ENCODE data around the gene ELAPOR1. TPM values are rescaled to one million over a fixed set of nuclear protein-coding genes. Genes with fewer than 3 reads are reported as not detected.

The ELAPOR1 gene
- total and polyA plus RNA-seq, 2 of the 4 experiments (the other 2 are of a cell fraction): 0.54 to 1.6 TPM

DNA sequence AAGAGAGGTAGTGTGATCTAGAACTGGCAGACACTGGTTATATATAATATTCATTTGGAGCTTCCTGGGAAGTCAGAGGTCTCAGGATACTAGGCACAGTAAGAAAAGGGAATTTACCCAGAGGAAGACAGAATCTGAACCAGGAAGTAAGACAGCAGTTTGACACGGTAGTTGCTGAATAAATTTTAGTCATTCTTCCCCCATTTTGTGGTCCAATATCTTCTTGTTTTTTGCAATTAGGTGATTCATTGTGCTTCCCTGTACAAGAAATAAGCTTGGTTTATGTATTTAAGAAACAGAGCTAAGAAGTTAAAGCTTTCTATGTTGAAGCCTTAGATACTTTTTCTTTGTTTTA, 22.1 kb upstream of the ELAPOR1 start:
- intact Hi-C loops (cut with micrococcal nuclease) (no loop called here), in situ Hi-C loops (cut with MboI; ENCODE audit: low sequenced_read_pairs) (no loop called here), dilution Hi-C loops (cut with HindIII; ENCODE audit: low sequenced_read_pairs, unreplicated experiment) (no loop called here)
- CTCF ChIA-PET: interaction anchor here (1.7 kb wide), 2 partner anchors 8 to 21 kb away, joined by 4 to 6 read pairs; a partner anchor contains a TSS
- H3K9ac ChIP-seq (ENCODE audit: low read depth, low read length): peak overlapping the region; percentile 94
- WGBS, 2 experiments (ENCODE audit: extremely low coverage in 2 of 2, insufficient read length in 1 of 2): no CpG with 5 or more reads among the region's 1 CpG
- no peak overlapping the region for H2AFZ ChIP-seq (replicated peaks; ENCODE audit: low read length, poor library complexity)
- ATAC-seq (ENCODE audit: low read depth) (no peak), DNase-seq (peak; percentile 75)
- H3K18ac ChIP-seq (ENCODE audit: low read depth, low read length): peak overlapping the region; percentile 45; the same call in 1 of the 2 replicates
- H3K23ac ChIP-seq (ENCODE audit: low read depth, low read length): peak overlapping the region; percentile 57; the same call in 1 of the 2 replicates
- peaks cover 3% of the 10 kb centered on the region; the same call in 1 of the 2 replicates for H3K36me3 ChIP-seq (ENCODE audit: control insufficient read depth, insufficient read depth, low read length)
- POLR2A ChIA-PET (ENCODE audit: unreplicated experiment): no interaction called here
- H4K20me1 ChIP-seq (ENCODE audit: insufficient read depth, low read length): no peaks in the 10 kb centered on the region
- peak overlapping the region; percentile 87 for H3K4me3 ChIP-seq (ENCODE audit: insufficient read depth, low read depth, low read length)
- TSS peak; percentile 27 for BruUV-seq (replicated peaks)
- no peaks in the 10 kb centered on the region for H3K27me3 ChIP-seq (ENCODE audit: control insufficient read depth, insufficient read depth, low read length)
- H2BK20ac ChIP-seq (ENCODE audit: low read depth, low read length): 0 out of 2 replicates have a peak overlapping the region, but pooled peaks have one; percentile 15
- no peak overlapping the region for H4K91ac ChIP-seq (ENCODE audit: insufficient read depth, low read depth, low read length)
- peak overlapping the region; percentile 72 for H3K14ac ChIP-seq (replicated peaks; ENCODE audit: low read depth, low read length)
- peak overlapping the region; percentile 31; the same call in 1 of the 2 replicates for H2BK120ac ChIP-seq (ENCODE audit: low read depth, low read length)
- peak overlapping the region; percentile 98 for H3K27ac ChIP-seq (ENCODE audit: insufficient read depth, low read length)
- H3K79me1 ChIP-seq (ENCODE audit: low read depth in 1 of 2, low read length in 2 of 2): peaks cover 27 to 56% of the 10 kb centered on the region in 2 experiments
- peak overlapping the region; percentile 96; the same call in 1 of the 2 replicates for H3K4ac ChIP-seq (ENCODE audit: low read depth, low read length)
- no peak overlapping the region for H2AK9ac ChIP-seq (replicated peaks; ENCODE audit: low read depth, low read length, poor library complexity)
- peak overlapping the region; percentile 72; the same call in 1 of the 2 replicates for H4K5ac ChIP-seq (ENCODE audit: low read depth, low read length)
- peak overlapping the region; percentile 73; the same call in 2 of the 3 replicates for H2BK15ac ChIP-seq (ENCODE audit: low read depth, low read length)
- H2AK5ac ChIP-seq (ENCODE audit: low read depth, low read length): 0 out of 2 replicates have a peak overlapping the region, but pooled peaks have one; percentile 15
- H3K4me1 ChIP-seq (ENCODE audit: control insufficient read depth, insufficient read depth, low read length): peaks cover 8% of the 10 kb centered on the region; the same call in 1 of the 2 replicates
- TF ChIP-seq MAFK (IDR thresholded peaks at IDR 0.05; ENCODE audit: low read depth, low read length): no peak
- TF ChIP-seq CEBPB (IDR thresholded peaks at IDR 0.05; ENCODE audit: low read depth, low read length): peak; percentile 86
- peak overlapping the region; percentile 94 for H3K56ac ChIP-seq (ENCODE audit: extremely low read depth, insufficient read depth, low read length)
- H3K4me2 ChIP-seq (ENCODE audit: low read depth, low read length): peak overlapping the region; percentile 95
- peak overlapping the region; percentile 96 for H2BK5ac ChIP-seq (ENCODE audit: low read depth, low read length, poor library complexity, severe bottlenecking)
- H3K9me3 ChIP-seq (ENCODE audit: control insufficient read depth, insufficient read depth, low read length): no peaks in the 10 kb centered on the region
- peak overlapping the region; percentile 47 to 85 for H4K8ac ChIP-seq (ENCODE audit: low read depth in 2 of 2, low read length in 2 of 2)
- H3K9me1 ChIP-seq (ENCODE audit: insufficient read depth, low read length): no peaks in the 10 kb centered on the region

All from IMR-90 (cell line).